ENCODE measurements around the gene C5orf34. TPM values are rescaled to one million over a fixed set of nuclear protein-coding genes. Genes with fewer than 3 reads are reported as not detected.

Gene C5orf34
- total RNA-seq, 1 donor from 2014 or later: 11.4 TPM

DNA sequence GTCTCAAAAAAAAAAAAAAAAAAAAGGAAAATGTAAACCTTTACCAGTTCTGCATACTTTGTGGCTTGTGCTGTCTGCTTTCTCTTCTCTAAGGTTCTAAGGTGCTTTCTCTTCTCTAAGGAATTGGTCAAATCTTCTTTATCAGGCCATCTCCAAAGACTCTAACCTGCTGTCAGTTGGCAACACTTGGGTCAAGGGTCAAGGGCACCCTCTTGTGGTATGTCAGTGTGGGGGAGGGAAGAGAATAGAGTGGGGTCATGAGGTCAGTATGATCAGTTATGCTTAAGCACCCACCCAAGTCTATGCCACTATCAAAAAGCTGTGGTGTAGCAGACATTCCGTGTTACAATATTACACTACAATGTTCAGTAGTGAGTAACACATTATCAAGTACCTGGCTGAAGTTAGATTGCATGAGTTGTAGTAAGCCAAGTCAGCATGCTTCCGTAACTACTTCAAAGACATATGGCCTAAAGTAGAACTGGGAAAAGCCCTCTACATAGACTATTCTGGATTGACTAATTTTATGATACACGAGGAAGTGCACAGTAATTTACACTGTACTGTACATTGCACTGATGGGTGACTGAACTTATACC is 77.8 kb downstream of the C5orf34 start:
- no peak for TF ChIP-seq CTCF (conservative IDR thresholded peaks at IDR 0.05)
- peaks cover 23% of the 10 kb centered on the region for H3K36me3 Mint-ChIP-seq (ENCODE audit: low read depth)
- no peak overlapping the region for H3K4me3 Mint-ChIP-seq
- H3K27ac Mint-ChIP-seq (ENCODE audit: unreplicated experiment): no peak overlapping the region
- H3K4me1 Mint-ChIP-seq: no peaks in the 10 kb centered on the region
- DNase-seq (ENCODE audit: low read depth, low spot score): no peak
- peaks cover 17% of the 10 kb centered on the region for H3K9me3 Mint-ChIP-seq
- no peaks in the 10 kb centered on the region for H3K27me3 Mint-ChIP-seq (ENCODE audit: low read depth)

Other genes with a start within 250 kb of the C5orf34 start
- 518 and 529 TPM in 2 replicates for gene HMGCS1, start 201.7 kb downstream of the C5orf34 start, total RNA-seq
- not detected in 2 replicates for gene CCL28, start 102.8 kb downstream of the C5orf34 start, total RNA-seq
- 9.7 and 10.2 TPM in 2 replicates for gene TMEM267, start 31.3 kb downstream of the C5orf34 start, total RNA-seq
- 111 and 112 TPM in 2 replicates for gene PAIP1, start 41.9 kb upstream of the C5orf34 start, total RNA-seq
- 72.7 and 77.3 TPM in 2 replicates for gene NNT, start 88.0 kb upstream of the C5orf34 start, total RNA-seq

Data from neural crest cell (in vitro differentiated cells).